Tibial nerve (tissue), 3 donors: ENCODE results near the gene NBR1.

Source experiments
- POLR2A ChIP-seq, 2 donors: fragments of 450-650 bp; IDR thresholded peaks; one replicate each; pipeline ENCODE4 v1.6.1; 2017; ENCODE audit warnings: antibody characterized with exemption in 2 of 2, mild to moderate bottlenecking in 2 of 2, moderate library complexity in 2 of 2
- TF ChIP-seq, protein P1 (sequence below), 5 experiments: fragments of 200-600 bp in 3 of 5; fragments of 450-650 bp in 2 of 5; sonication (generic) in 3 of 5; IDR thresholded peaks; one replicate each; pipeline ENCODE4 v1.5.1; 2016 to 2019; ENCODE audit warnings: antibody characterized with exemption in 5 of 5, mild to moderate bottlenecking in 3 of 5, moderate library complexity in 2 of 5

DNA sequence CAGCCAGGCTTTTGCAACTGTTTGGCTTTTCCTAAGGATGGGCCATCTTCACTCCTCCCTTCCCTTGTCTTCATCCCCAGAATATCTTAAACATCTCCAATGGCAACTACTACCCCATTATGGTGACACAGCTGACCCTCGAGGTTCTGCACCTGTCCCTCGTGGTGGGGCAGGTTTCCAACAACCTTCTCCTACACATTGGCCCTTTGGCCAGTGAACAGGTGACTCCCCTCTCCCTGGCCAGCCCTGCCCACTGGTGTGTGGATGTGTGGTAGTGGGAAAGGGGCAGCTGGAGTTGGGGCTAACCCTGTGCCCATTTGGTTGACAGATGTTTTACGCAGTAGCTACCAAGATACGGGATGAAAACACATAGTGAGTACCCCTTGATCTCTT, 45.4 kb downstream of the NBR1 start:
- TF ChIP-seq, protein P1, sequence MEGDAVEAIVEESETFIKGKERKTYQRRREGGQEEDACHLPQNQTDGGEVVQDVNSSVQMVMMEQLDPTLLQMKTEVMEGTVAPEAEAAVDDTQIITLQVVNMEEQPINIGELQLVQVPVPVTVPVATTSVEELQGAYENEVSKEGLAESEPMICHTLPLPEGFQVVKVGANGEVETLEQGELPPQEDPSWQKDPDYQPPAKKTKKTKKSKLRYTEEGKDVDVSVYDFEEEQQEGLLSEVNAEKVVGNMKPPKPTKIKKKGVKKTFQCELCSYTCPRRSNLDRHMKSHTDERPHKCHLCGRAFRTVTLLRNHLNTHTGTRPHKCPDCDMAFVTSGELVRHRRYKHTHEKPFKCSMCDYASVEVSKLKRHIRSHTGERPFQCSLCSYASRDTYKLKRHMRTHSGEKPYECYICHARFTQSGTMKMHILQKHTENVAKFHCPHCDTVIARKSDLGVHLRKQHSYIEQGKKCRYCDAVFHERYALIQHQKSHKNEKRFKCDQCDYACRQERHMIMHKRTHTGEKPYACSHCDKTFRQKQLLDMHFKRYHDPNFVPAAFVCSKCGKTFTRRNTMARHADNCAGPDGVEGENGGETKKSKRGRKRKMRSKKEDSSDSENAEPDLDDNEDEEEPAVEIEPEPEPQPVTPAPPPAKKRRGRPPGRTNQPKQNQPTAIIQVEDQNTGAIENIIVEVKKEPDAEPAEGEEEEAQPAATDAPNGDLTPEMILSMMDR (IDR thresholded peaks at IDR 0.05), result no peak
- no peak for TF ChIP-seq POLR2A (IDR thresholded peaks at IDR 0.05)
